GM23338 (cell line): ENCODE results near the gene CCDC27. TPM values are rescaled to one million over a fixed set of nuclear protein-coding genes. Genes with fewer than 3 reads are reported as not detected.
"Not testable (repeated sequence)": the region's sequence is repeated elsewhere in the genome, so short reads cannot be mapped to it uniquely, and the experiment has no call there.

Experiments used
- ATAC-seq: fragments of 200-7000 bp; cut with Tn5 transposase; 3 replicates; pipeline ENCODE4 v1.9.1; 2020
- DNase-seq: peaks from one replicate; pipeline ENCODE4 v3.0.0-alpha.2; 2015; ENCODE audit warnings: low spot score
- H2AFZ ChIP-seq: fragments of 200-600 bp; sonication (generic); 2 replicates; pipeline ENCODE4 v1.8.0; 2016; ENCODE audit warnings: antibody characterized with exemption, mild to moderate bottlenecking, moderate library complexity
- H3F3A ChIP-seq: fragments of 200-600 bp; sonication (generic); replicated peaks from 2 replicates; pipeline ENCODE4 v1.8.0; 2017; ENCODE audit warnings: antibody characterized with exemption, mixed run types, low read depth
- H3K27ac ChIP-seq: fragments of 200-600 bp; sonication (generic); 2 replicates; pipeline ENCODE4 v1.6.1; 2016; ENCODE audit warnings: low read depth
- H3K27me3 ChIP-seq: fragments of 200-600 bp; sonication (generic); 2 replicates; pipeline ENCODE4 v1.8.0; 2016; ENCODE audit warnings: mild to moderate bottlenecking, mixed run types, moderate library complexity; ENCODE audit not compliant: insufficient read depth
- H3K36me3 ChIP-seq: fragments of 200-600 bp; sonication (generic); 2 replicates; pipeline ENCODE4 v1.8.0; 2016; ENCODE audit warnings: mild to moderate bottlenecking; ENCODE audit not compliant: insufficient read depth
- H3K4me1 ChIP-seq: fragments of 200-600 bp; sonication (generic); 2 replicates; pipeline ENCODE4 v1.8.0; 2016; ENCODE audit warnings: mild to moderate bottlenecking, moderate library complexity; ENCODE audit not compliant: insufficient read depth
- H3K4me2 ChIP-seq: fragments of 200-600 bp; sonication (generic); 2 replicates; pipeline ENCODE4 v1.7.1; 2017; ENCODE audit warnings: mixed run types
- H3K4me3 ChIP-seq: fragments of 200-600 bp; sonication (generic); 2 replicates; pipeline ENCODE4 v1.6.1; 2016; ENCODE audit warnings: mixed run types
- H3K79me2 ChIP-seq: fragments of 200-600 bp; sonication (generic); replicated peaks from 2 replicates; pipeline ENCODE4 v1.8.0; 2017; ENCODE audit warnings: mild to moderate bottlenecking; ENCODE audit not compliant: insufficient read depth
- H3K9me2 ChIP-seq: fragments of 200-600 bp; sonication (generic); 2 replicates; pipeline ENCODE4 v1.8.0; 2017; ENCODE audit not compliant: insufficient read depth
- H4K20me1 ChIP-seq: fragments of 200-600 bp; sonication (generic); replicated peaks from 2 replicates; pipeline ENCODE4 v1.8.0; 2017; ENCODE audit warnings: mild to moderate bottlenecking; ENCODE audit not compliant: insufficient read depth
- H3K27ac Mint-ChIP-seq: 2 replicates; pipeline ENCODE4 v1.8.0; 2020; ENCODE audit warnings: inconsistent platforms, mild to moderate bottlenecking, moderate library complexity, mixed read lengths
- H3K27me3 Mint-ChIP-seq: 3 replicates; pipeline ENCODE4 v1.8.0; 2022; ENCODE audit warnings: low read depth, mild to moderate bottlenecking, moderate library complexity, mixed read lengths, inconsistent platforms; ENCODE audit not compliant: insufficient read depth, poor library complexity
- H3K36me3 Mint-ChIP-seq: 3 replicates; pipeline ENCODE4 v1.8.0; 2021; ENCODE audit warnings: low read depth, mild to moderate bottlenecking, inconsistent platforms, moderate library complexity, mixed read lengths
- H3K4me1 Mint-ChIP-seq: 3 replicates; pipeline ENCODE4 v1.8.0; 2020; ENCODE audit warnings: mild to moderate bottlenecking, inconsistent platforms, mixed read lengths
- H3K4me3 Mint-ChIP-seq: 3 replicates; pipeline ENCODE4 v1.8.0; 2021; ENCODE audit warnings: moderate library complexity, mild to moderate bottlenecking, inconsistent platforms, mixed read lengths
- H3K9me3 Mint-ChIP-seq: 3 replicates; pipeline ENCODE4 v1.8.0; 2020; ENCODE audit warnings: moderate library complexity, mild to moderate bottlenecking, inconsistent platforms, mixed read lengths
- POLR2AphosphoS5 ChIP-seq: IDR thresholded peaks from 2 replicates; pipeline ENCODE4 v1.6.1; 2016; ENCODE audit warnings: antibody characterized with exemption, low read depth
- ZNF462 ChIP-seq: fragments of 250-450 bp; sonication (Bioruptor Pico); IDR thresholded peaks from 2 replicates; pipeline ENCODE4 v1.5.0; 2020; ENCODE audit warnings: mild to moderate bottlenecking, moderate library complexity
- polyA plus RNA-seq: library from polyadenylated mRNA; unstranded; fragments of >200 nt; fragmentation: Nextera tagmentation; extraction: Ambion mirVana; gene quantifications from 2 replicates; pipeline ENCODE4 v1.2.1, GENCODE V29; 2016
- total RNA-seq: library from RNA; depleted of rRNA; stranded (reverse); fragments of >200 nt; shearing (Covaris generic); gene quantifications from 2 replicates; pipeline ENCODE4 v1.2.3, GENCODE V29; 2014
- TF ChIP-seq, protein P1 (sequence below): IDR thresholded peaks from one replicate; pipeline ENCODE4 v1.6.1; 2018; ENCODE audit warnings: antibody characterized with exemption; ENCODE audit not compliant: unreplicated experiment

Gene CCDC27
- total and polyA plus RNA-seq, 2 experiments from 2014 or later: 0.18 to 0.45 TPM

GRCh38 chr1:3796215-3797061 is 44.2 kb downstream of the CCDC27 start, which contains the start of gene LRRC47 (continued):
- TF ChIP-seq ZNF462 (CRISPR knock-in tag): no peak

- no peak overlapping the region for H3K4me3 ChIP-seq
- H3F3A ChIP-seq: peaks cover under 1% of the 10 kb centered on the region; the same call in 1 of the 2 replicates
- no peak overlapping the region for H3K27ac ChIP-seq
- TF ChIP-seq, protein P1, sequence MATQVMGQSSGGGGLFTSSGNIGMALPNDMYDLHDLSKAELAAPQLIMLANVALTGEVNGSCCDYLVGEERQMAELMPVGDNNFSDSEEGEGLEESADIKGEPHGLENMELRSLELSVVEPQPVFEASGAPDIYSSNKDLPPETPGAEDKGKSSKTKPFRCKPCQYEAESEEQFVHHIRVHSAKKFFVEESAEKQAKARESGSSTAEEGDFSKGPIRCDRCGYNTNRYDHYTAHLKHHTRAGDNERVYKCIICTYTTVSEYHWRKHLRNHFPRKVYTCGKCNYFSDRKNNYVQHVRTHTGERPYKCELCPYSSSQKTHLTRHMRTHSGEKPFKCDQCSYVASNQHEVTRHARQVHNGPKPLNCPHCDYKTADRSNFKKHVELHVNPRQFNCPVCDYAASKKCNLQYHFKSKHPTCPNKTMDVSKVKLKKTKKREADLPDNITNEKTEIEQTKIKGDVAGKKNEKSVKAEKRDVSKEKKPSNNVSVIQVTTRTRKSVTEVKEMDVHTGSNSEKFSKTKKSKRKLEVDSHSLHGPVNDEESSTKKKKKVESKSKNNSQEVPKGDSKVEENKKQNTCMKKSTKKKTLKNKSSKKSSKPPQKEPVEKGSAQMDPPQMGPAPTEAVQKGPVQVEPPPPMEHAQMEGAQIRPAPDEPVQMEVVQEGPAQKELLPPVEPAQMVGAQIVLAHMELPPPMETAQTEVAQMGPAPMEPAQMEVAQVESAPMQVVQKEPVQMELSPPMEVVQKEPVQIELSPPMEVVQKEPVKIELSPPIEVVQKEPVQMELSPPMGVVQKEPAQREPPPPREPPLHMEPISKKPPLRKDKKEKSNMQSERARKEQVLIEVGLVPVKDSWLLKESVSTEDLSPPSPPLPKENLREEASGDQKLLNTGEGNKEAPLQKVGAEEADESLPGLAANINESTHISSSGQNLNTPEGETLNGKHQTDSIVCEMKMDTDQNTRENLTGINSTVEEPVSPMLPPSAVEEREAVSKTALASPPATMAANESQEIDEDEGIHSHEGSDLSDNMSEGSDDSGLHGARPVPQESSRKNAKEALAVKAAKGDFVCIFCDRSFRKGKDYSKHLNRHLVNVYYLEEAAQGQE: no peak
- TF ChIP-seq POLR2AphosphoS5: no peak
- no peaks in the 10 kb centered on the region for H3K36me3 ChIP-seq
- ATAC-seq (no peak), DNase-seq (no peak)
- Mint-ChIP-seq H3K4me3 (no peak overlapping the region; the same call in 2 of the 3 replicates), H3K36me3 (peaks cover 6% of the 10 kb centered on the region), H3K27ac (no peak overlapping the region), H3K9me3 (peaks cover 14% of the 10 kb centered on the region), H3K27me3 (peaks cover 9% of the 10 kb centered on the region), H3K4me1 (peaks cover 13% of the 10 kb centered on the region)
- H3K79me2 ChIP-seq: peaks cover 8% of the 10 kb centered on the region
- H2AFZ ChIP-seq: no peak overlapping the region
- no peak overlapping the region for H3K4me2 ChIP-seq
- H4K20me1 ChIP-seq: no peaks in the 10 kb centered on the region
- H3K4me1 ChIP-seq: peaks cover 2% of the 10 kb centered on the region; the same call in 1 of the 2 replicates
- H3K9me2 ChIP-seq: no peaks in the 10 kb centered on the region
- no peaks in the 10 kb centered on the region for H3K27me3 ChIP-seq
Observed at GRCh38 chr1:3799976-3800685, 47.9 kb downstream of the CCDC27 start.

DNA sequence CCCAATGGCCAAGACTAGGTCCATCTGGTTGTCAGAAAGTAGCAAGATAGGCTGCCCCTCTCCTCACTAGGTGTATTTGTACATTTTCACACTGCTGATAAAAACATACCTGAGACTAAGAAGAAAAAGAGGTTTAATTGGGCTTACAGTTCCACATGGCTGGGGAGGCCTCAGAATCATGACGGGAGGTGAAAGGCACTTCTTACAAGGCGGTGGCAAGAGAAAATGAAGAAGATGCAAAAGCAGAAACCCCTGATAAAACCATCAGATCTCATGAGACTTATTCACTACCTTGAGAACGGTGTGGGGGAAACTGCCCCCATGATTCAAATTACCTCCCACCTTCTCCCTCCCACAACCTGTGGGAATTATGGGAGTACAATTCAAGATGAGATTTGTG is 48.5 kb downstream of the CCDC27 start:
- not testable (repeated sequence) for H3K4me1 ChIP-seq, H3K36me3 Mint-ChIP-seq, H3F3A ChIP-seq, H3K79me2 ChIP-seq, DNase-seq, H3K27ac Mint-ChIP-seq, H3K4me3 ChIP-seq, H3K4me3 Mint-ChIP-seq, ATAC-seq, H3K27ac ChIP-seq, H3K27me3 ChIP-seq, H4K20me1 ChIP-seq, H3K4me2 ChIP-seq, H2AFZ ChIP-seq, H3K4me1 Mint-ChIP-seq, H3K36me3 ChIP-seq, H3K27me3 Mint-ChIP-seq, H3K9me2 ChIP-seq
- peaks cover 21% of the 10 kb centered on the region for H3K9me3 Mint-ChIP-seq
